Measurements from ENCODE around the gene NR1D1.
A peak's percentile ranks its signal among the peaks of the same experiment; 100 is the strongest.
"Not testable (repeated sequence)": the region's sequence is repeated elsewhere in the genome, so short reads cannot be mapped to it uniquely, and the experiment has no call there.

The NR1D1 gene

GRCh38 chr17:40100419-40100668 lies at the start of gene NR1D1:
NR1D1 (minus strand) TSS chr17:40100589; CDS start chr17:40100094, 495 bp downstream.
- DNase-seq (ENCODE audit: low read depth, low spot score), result no peak
- CTCF ChIA-PET, result interaction anchor here (0.7 to 16.8 kb wide), 14 partner anchors 12 to 119 kb away, joined by 3 to 273 read pairs (median 4); no protein-coding TSS in a partner anchor
- peak within 1 kb of the TSS; percentile 87 for H3K4me3 ChIP-seq (ENCODE audit: low read depth, low read length)
- no peak for TF ChIP-seq CTCF (IDR thresholded peaks at IDR 0.05; ENCODE audit: insufficient read depth, low read length, missing control alignments)
- POLR2A ChIA-PET, result interaction anchor here (0.8 to 3.6 kb wide), 14 partner anchors 10 to 79 kb away, joined by 3 to 62 read pairs (median 6); partner anchors contain the start of genes CASC3, MED24 and MSL1

GRCh38 chr17:40148527-40148926 lies 48.1 kb upstream of the NR1D1 start:
- CTCF ChIA-PET, result interaction anchor here (0.7 to 2.0 kb wide), 6 partner anchors 15 to 135 kb away, joined by 3 to 8 read pairs (median 3); no protein-coding TSS in a partner anchor

GRCh38 chr17:40145476-40145875 lies 45.1 kb upstream of the NR1D1 start:
- no peak overlapping the region for H3K4me3 ChIP-seq (ENCODE audit: low read depth, low read length)
- CTCF ChIA-PET, result interaction anchor here (1.8 kb wide), 1 partner anchor 33 kb away, joined by 7 read pairs; no protein-coding TSS in a partner anchor
- POLR2A ChIA-PET, result no interaction called here
- TF ChIP-seq CTCF (IDR thresholded peaks at IDR 0.05; ENCODE audit: insufficient read depth, low read length, missing control alignments), result no peak
- DNase-seq (ENCODE audit: low read depth, low spot score), result no peak

More at GRCh38 chr17:40148527-40148926, 48.1 kb upstream of the NR1D1 start:
- POLR2A ChIA-PET, result interaction anchor here (0.7 kb wide), 1 partner anchor 8 kb away, joined by 4 read pairs; the partner anchor contains the start of gene CASC3
- DNase-seq (ENCODE audit: low read depth, low spot score), result no peak
- no peak for TF ChIP-seq CTCF (IDR thresholded peaks at IDR 0.05; ENCODE audit: insufficient read depth, low read length, missing control alignments)
- no peak overlapping the region for H3K4me3 ChIP-seq (ENCODE audit: low read depth, low read length)

- not testable (repeated sequence) for H3K4me3 ChIP-seq (ENCODE audit: low read depth, low read length); DNase-seq (ENCODE audit: low read depth, low spot score)
- CTCF ChIA-PET, result interaction anchor here (0.9 to 1.5 kb wide), 3 partner anchors 10 to 32 kb away, joined by 3 to 9 read pairs (median 3); no protein-coding TSS in a partner anchor
- POLR2A ChIA-PET, result interaction anchor here (0.7 kb wide), 1 partner anchor 29 kb away, joined by 3 read pairs; no protein-coding TSS in a partner anchor
Observed at GRCh38 chr17:40143166-40143565, 42.8 kb upstream of the NR1D1 start.

- peak overlapping the region; percentile 57 for H3K4me3 ChIP-seq (ENCODE audit: low read depth, low read length)
- CTCF ChIA-PET, result interaction anchor here (1.0 to 4.4 kb wide), 9 partner anchors 9 to 155 kb away, joined by 3 to 26 read pairs (median 6); partner anchors contain the start of gene WIPF2
- POLR2A ChIA-PET, result interaction anchor here (0.8 to 2.9 kb wide), 11 partner anchors 11 to 182 kb away, joined by 3 to 18 read pairs (median 7); partner anchors contain the start of gene NR1D1
- no peak for DNase-seq (ENCODE audit: low read depth, low spot score)
- TF ChIP-seq CTCF (IDR thresholded peaks at IDR 0.05; ENCODE audit: insufficient read depth, low read length, missing control alignments), result no peak
Observed at GRCh38 chr17:40139566-40140058, 39.2 kb upstream of the NR1D1 start.

- no peak for TF ChIP-seq CTCF (IDR thresholded peaks at IDR 0.05; ENCODE audit: insufficient read depth, low read length, missing control alignments)
- ChIA-PET POLR2A (no interaction called here), CTCF (interaction anchor here (1.5 to 3.4 kb wide), 2 partner anchors 11 to 56 kb away, joined by 4 to 23 read pairs; no protein-coding TSS in a partner anchor)
- no peak overlapping the region for H3K4me3 ChIP-seq (ENCODE audit: low read depth, low read length)
- DNase-seq (ENCODE audit: low read depth, low spot score), result no peak
Observed at GRCh38 chr17:40135817-40136216, 35.4 kb upstream of the NR1D1 start.

All from AG04449 (cell line).